ENCODE measurements around the gene TMEM9B.
A peak's percentile ranks its signal among the peaks of the same experiment; 100 is the strongest.
"Not testable (repeated sequence)": the region's sequence is repeated elsewhere in the genome, so short reads cannot be mapped to it uniquely, and the experiment has no call there.

The TMEM9B gene

DNA sequence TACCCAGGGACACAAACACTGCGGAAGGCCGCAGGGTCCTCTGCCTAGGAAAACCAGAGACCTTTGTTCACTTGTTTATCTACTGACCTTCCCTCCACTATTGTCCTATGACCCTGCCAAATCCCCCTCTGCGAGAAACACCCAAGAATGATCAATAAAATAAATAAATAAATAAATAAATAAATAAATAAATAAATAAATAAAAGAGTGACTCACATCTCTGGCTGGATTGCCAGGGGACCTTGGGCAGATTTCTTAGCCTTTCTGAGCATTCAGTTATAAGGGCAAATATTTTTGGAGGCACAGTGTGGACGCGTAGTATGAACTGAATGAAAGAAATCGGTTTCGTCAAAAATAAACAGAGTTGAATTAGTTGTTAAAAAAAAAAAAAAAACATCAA, 15.1 kb upstream of the TMEM9B start:
- H3K27ac ChIP-seq (ENCODE audit: insufficient read depth in 1 of 2, low read depth in 1 of 2, low read length in 2 of 2, poor library complexity in 1 of 2, severe bottlenecking in 2 of 2); H3K4me1 ChIP-seq (ENCODE audit: control extremely low read depth in 1 of 4, control insufficient read depth in 4 of 4, insufficient read depth in 4 of 4, low read length in 3 of 4); DNase-seq; H3K9me3 ChIP-seq (ENCODE audit: control extremely low read depth in 1 of 5, control insufficient read depth in 4 of 5, insufficient read depth in 2 of 5, low read depth in 1 of 5, low read length in 4 of 5); POLR2A ChIA-PET; CTCF ChIA-PET; H3K36me3 ChIP-seq (ENCODE audit: control insufficient read depth in 4 of 4, insufficient read depth in 4 of 4, low read length in 3 of 4); H3K27me3 ChIP-seq (replicated peaks in 2 of 5; ENCODE audit: control insufficient read depth in 4 of 5, insufficient read depth in 5 of 5, low read length in 4 of 5); H3K4me3 ChIP-seq (ENCODE audit: control insufficient read depth in 1 of 7, extremely low read depth in 1 of 7, insufficient read depth in 4 of 7, low read depth in 2 of 7, low read length in 6 of 7): not testable (repeated sequence)
- no CpG with 5 or more reads among the region's 7 CpGs for WGBS (ENCODE audit: insufficient coverage)

DNA sequence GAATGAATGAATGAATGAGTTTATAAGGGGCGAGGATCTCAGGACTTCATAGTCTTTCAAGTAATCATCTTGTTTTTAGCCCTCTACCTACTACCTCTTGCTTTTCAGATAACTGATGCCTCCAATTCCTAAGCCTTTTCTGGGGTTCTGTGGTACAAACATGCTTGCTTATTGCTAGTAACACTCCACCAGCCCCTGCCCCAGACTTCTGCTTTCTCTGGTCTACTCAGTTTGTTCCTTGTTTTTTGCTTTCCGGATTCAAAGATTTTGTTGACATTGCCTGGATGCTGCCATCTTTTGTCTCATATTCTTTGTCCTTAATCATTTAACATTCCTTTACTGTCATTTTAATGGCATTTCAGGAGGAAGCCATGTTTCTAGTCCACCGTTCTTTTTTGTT, 8.9 kb upstream of the TMEM9B start:
- Histone ChIP-seq H3K36me3 (ENCODE audit: control insufficient read depth in 4 of 4, insufficient read depth in 4 of 4, low read length in 3 of 4) (no peaks in the 10 kb centered on the region), H3K4me3 (ENCODE audit: control insufficient read depth in 1 of 7, extremely low read depth in 1 of 7, insufficient read depth in 4 of 7, low read depth in 2 of 7, low read length in 6 of 7) (no peak overlapping the region), H3K27me3 (replicated peaks in 2 of 5; ENCODE audit: control insufficient read depth in 4 of 5, insufficient read depth in 5 of 5, low read length in 4 of 5) (no peaks in the 10 kb centered on the region), H3K27ac (ENCODE audit: insufficient read depth in 1 of 2, low read depth in 1 of 2, low read length in 2 of 2, poor library complexity in 1 of 2, severe bottlenecking in 2 of 2) (no peak overlapping the region), H3K4me1 (ENCODE audit: control extremely low read depth in 1 of 4, control insufficient read depth in 4 of 4, insufficient read depth in 4 of 4, low read length in 3 of 4) (no peaks in the 10 kb centered on the region), H3K9me3 (ENCODE audit: control extremely low read depth in 1 of 5, control insufficient read depth in 4 of 5, insufficient read depth in 2 of 5, low read depth in 1 of 5, low read length in 4 of 5) (no peaks in the 10 kb centered on the region)
- POLR2A ChIA-PET: no interaction called here
- WGBS (ENCODE audit: insufficient coverage): 67% methylated on average over 1 of the region's 3 CpGs
- peak in 2 of 3 donors; percentile 29 to 37 for DNase-seq
- CTCF ChIA-PET: interaction anchor here (2.2 kb wide), 1 partner anchor 10 kb away, joined by 4 read pairs; no protein-coding TSS in a partner anchor

- Histone ChIP-seq H3K4me3 (ENCODE audit: control insufficient read depth in 1 of 7, extremely low read depth in 1 of 7, insufficient read depth in 4 of 7, low read depth in 2 of 7, low read length in 6 of 7) (no peak overlapping the region), H3K27me3 (replicated peaks in 2 of 5; ENCODE audit: control insufficient read depth in 4 of 5, insufficient read depth in 5 of 5, low read length in 4 of 5) (no peaks in the 10 kb centered on the region), H3K36me3 (ENCODE audit: control insufficient read depth in 4 of 4, insufficient read depth in 4 of 4, low read length in 3 of 4) (peaks cover 0 to 4% (median 3%) of the 10 kb centered on the region in 4 experiments), H3K9me3 (ENCODE audit: control extremely low read depth in 1 of 5, control insufficient read depth in 4 of 5, insufficient read depth in 2 of 5, low read depth in 1 of 5, low read length in 4 of 5) (no peaks in the 10 kb centered on the region), H3K4me1 (ENCODE audit: control extremely low read depth in 1 of 4, control insufficient read depth in 4 of 4, insufficient read depth in 4 of 4, low read length in 3 of 4) (no peaks in the 10 kb centered on the region), H3K27ac (ENCODE audit: insufficient read depth in 1 of 2, low read depth in 1 of 2, low read length in 2 of 2, poor library complexity in 1 of 2, severe bottlenecking in 2 of 2) (no peak overlapping the region)
- ChIA-PET CTCF (interaction anchor here (1.3 kb wide), 1 partner anchor 166 kb away, joined by 3 read pairs; no protein-coding TSS in a partner anchor), POLR2A (no interaction called here)
- no peak for DNase-seq
- 100% methylated on average over 1 of the region's 1 CpG for WGBS (ENCODE audit: insufficient coverage)
These were observed 7.7 kb upstream of the TMEM9B start for GRCh38 chr11:8971924-8972316.

DNA sequence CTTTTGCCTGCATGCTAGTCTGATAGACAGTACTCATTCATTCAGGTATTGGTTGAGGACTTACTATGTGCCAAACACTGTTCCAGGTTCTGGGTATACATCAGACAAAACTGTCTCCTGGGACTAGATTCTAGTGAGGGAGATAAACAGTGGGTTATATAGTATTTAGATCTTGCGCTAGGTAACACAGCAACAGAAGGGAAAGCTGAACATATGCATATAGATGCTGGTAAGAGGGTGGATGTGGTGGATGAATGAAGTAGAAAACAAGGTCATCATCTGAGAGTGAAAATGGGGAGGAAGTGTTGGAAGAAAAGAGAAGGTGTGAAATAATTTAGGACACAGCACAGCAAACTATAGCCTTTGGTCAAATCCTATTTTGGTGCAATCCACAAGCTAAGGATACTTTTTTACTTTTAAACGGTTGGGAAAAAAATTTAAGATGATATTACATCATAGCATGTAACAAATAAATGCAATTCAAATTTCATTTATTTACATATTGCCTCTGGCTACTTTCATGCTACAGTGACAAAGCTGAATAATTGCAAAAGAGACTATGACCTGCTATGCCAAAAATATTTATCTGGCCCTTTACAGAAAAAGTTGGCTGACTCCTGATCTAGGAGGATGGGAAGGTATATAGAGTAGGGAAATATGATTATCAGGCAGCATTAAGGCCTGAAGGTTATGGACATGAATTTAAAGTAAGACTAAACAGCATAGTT, 7.1 kb upstream of the TMEM9B start:
- H3K4me1 ChIP-seq (ENCODE audit: control extremely low read depth in 1 of 4, control insufficient read depth in 4 of 4, insufficient read depth in 4 of 4, low read length in 3 of 4): no peaks in the 10 kb centered on the region
- ChIA-PET CTCF (interaction anchor here (1.3 kb wide), 1 partner anchor 166 kb away, joined by 3 read pairs; no protein-coding TSS in a partner anchor), POLR2A (no interaction called here)
- peaks cover 0 to 4% (median 3%) of the 10 kb centered on the region in 4 experiments for H3K36me3 ChIP-seq (ENCODE audit: control insufficient read depth in 4 of 4, insufficient read depth in 4 of 4, low read length in 3 of 4)
- H3K27me3 ChIP-seq (replicated peaks in 2 of 5; ENCODE audit: control insufficient read depth in 4 of 5, insufficient read depth in 5 of 5, low read length in 4 of 5): no peaks in the 10 kb centered on the region
- no CpG with 5 or more reads among the region's 2 CpGs for WGBS (ENCODE audit: insufficient coverage)
- DNase-seq: no peak
- no peak overlapping the region for H3K27ac ChIP-seq (ENCODE audit: insufficient read depth in 1 of 2, low read depth in 1 of 2, low read length in 2 of 2, poor library complexity in 1 of 2, severe bottlenecking in 2 of 2)
- no peaks in the 10 kb centered on the region for H3K9me3 ChIP-seq (ENCODE audit: control extremely low read depth in 1 of 5, control insufficient read depth in 4 of 5, insufficient read depth in 2 of 5, low read depth in 1 of 5, low read length in 4 of 5)
- H3K4me3 ChIP-seq (ENCODE audit: control insufficient read depth in 1 of 7, extremely low read depth in 1 of 7, insufficient read depth in 4 of 7, low read depth in 2 of 7, low read length in 6 of 7): no peak overlapping the region

DNA sequence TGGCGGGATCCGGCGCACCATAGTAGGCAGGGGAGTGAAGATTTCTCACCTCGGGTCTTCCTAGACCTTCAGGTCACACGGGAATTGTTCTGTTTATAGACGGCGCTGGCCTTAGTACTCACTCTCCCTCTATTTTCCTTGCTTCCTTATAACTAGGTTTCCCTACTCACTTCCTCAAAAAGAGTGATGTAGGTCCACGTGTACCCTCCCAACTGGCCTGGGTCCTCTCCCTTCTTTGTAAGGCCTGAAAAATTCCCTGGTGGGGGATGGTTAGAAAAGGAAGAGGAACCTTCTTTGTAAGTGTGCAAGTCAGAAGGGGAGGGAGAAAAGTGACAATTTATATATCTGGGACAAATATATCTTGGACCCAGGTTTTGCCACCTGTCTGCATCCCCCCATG, 2.9 kb upstream of the TMEM9B start:
- Histone ChIP-seq H3K27me3 (replicated peaks in 2 of 5; ENCODE audit: control insufficient read depth in 4 of 5, insufficient read depth in 5 of 5, low read length in 4 of 5) (no peaks in the 10 kb centered on the region), H3K9me3 (ENCODE audit: control extremely low read depth in 1 of 5, control insufficient read depth in 4 of 5, insufficient read depth in 2 of 5, low read depth in 1 of 5, low read length in 4 of 5) (no peaks in the 10 kb centered on the region), H3K4me1 (ENCODE audit: control extremely low read depth in 1 of 4, control insufficient read depth in 4 of 4, insufficient read depth in 4 of 4, low read length in 3 of 4) (peaks cover 8 to 27% (median 21%) of the 10 kb centered on the region in 4 experiments), H3K27ac (ENCODE audit: insufficient read depth in 1 of 2, low read depth in 1 of 2, low read length in 2 of 2, poor library complexity in 1 of 2, severe bottlenecking in 2 of 2) (no peak overlapping the region), H3K36me3 (ENCODE audit: control insufficient read depth in 4 of 4, insufficient read depth in 4 of 4, low read length in 3 of 4) (peaks cover 0 to 4% (median 3%) of the 10 kb centered on the region in 4 experiments), H3K4me3 (ENCODE audit: control insufficient read depth in 1 of 7, extremely low read depth in 1 of 7, insufficient read depth in 4 of 7, low read depth in 2 of 7, low read length in 6 of 7) (no peak overlapping the region)
- DNase-seq: no peak
- 95% methylated on average over 4 of the region's 8 CpGs for WGBS (ENCODE audit: insufficient coverage)
- CTCF ChIA-PET: interaction anchor here (1.6 kb wide), 1 partner anchor 52 kb away, joined by 3 read pairs; no protein-coding TSS in a partner anchor
- POLR2A ChIA-PET: no interaction called here

- ChIA-PET POLR2A (interaction anchor here (0.6 to 1.7 kb wide), 3 partner anchors 36 to 365 kb away, joined by 3 to 5 read pairs (median 3); partner anchors contain the start of gene NRIP3), CTCF (interaction anchor here (1.0 to 1.5 kb wide), 3 partner anchors 49 to 174 kb away, joined by 3 to 8 read pairs (median 8); no protein-coding TSS in a partner anchor)
- WGBS (ENCODE audit: insufficient coverage): 3% methylated on average over 28 of the region's 39 CpGs
- Histone ChIP-seq H3K27ac (ENCODE audit: insufficient read depth in 1 of 2, low read depth in 1 of 2, low read length in 2 of 2, poor library complexity in 1 of 2, severe bottlenecking in 2 of 2) (peak overlapping the region; percentile 77 to 91), H3K27me3 (replicated peaks in 2 of 5; ENCODE audit: control insufficient read depth in 4 of 5, insufficient read depth in 5 of 5, low read length in 4 of 5) (no peaks in the 10 kb centered on the region), H3K36me3 (ENCODE audit: control insufficient read depth in 4 of 4, insufficient read depth in 4 of 4, low read length in 3 of 4) (peaks cover 0 to 13% (median 5%) of the 10 kb centered on the region in 4 experiments), H3K4me1 (ENCODE audit: control extremely low read depth in 1 of 4, control insufficient read depth in 4 of 4, insufficient read depth in 4 of 4, low read length in 3 of 4) (peaks cover 8 to 30% (median 23%) of the 10 kb centered on the region in 4 experiments), H3K9me3 (ENCODE audit: control extremely low read depth in 1 of 5, control insufficient read depth in 4 of 5, insufficient read depth in 2 of 5, low read depth in 1 of 5, low read length in 4 of 5) (no peaks in the 10 kb centered on the region), H3K4me3 (ENCODE audit: control insufficient read depth in 1 of 7, extremely low read depth in 1 of 7, insufficient read depth in 4 of 7, low read depth in 2 of 7, low read length in 6 of 7) (peak overlapping the region; percentile 79 to 95 (median 93))
- peak; percentile 75 to 86 (median 77) for DNase-seq
These were observed 496 bp downstream of the TMEM9B start for GRCh38 chr11:8963569-8964323.

Measured in common myeloid progenitor, CD34-positive (primary cell).